ENCODE results near the gene KLHL21. TPM values are rescaled to one million over a fixed set of nuclear protein-coding genes. Genes with fewer than 3 reads are reported as not detected.
A peak's percentile ranks its signal among the peaks of the same experiment; 100 is the strongest.
"Not testable (repeated sequence)": the region's sequence is repeated elsewhere in the genome, so short reads cannot be mapped to it uniquely, and the experiment has no call there.

KLHL21 gene
- 22.7 TPM for polyA plus RNA-seq (2012; ENCODE audit: insufficient read depth, insufficient read length, low read depth)

GRCh38 chr1:6602669-6603237, at the start of gene KLHL21:
Gene KLHL21, minus strand, starts transcription at chr1:6602869. Its CDS starts 52 bp downstream, at chr1:6602817.
- peak; percentile 89 for DNase-seq
- no peaks in the 10 kb centered on the region for H3K9me3 ChIP-seq
- peak within 1 kb of the TSS; percentile 81 for H3K4me3 ChIP-seq (ENCODE audit: low read depth, low read length)
- TF ChIP-seq CTCF (IDR thresholded peaks at IDR 0.05; ENCODE audit: low read depth, low read length): no peak
- no peaks in the 10 kb centered on the region for H3K27me3 ChIP-seq
- no peaks in the 10 kb centered on the region; the same call in 1 of the 2 replicates for H3K4me1 ChIP-seq
- H3K36me3 ChIP-seq: peaks cover 5% of the 10 kb centered on the region

- H3K36me3 ChIP-seq: peaks cover 15% of the 10 kb centered on the region
- no peak for TF ChIP-seq CTCF (IDR thresholded peaks at IDR 0.05; ENCODE audit: low read depth, low read length)
- DNase-seq: no peak
Observed at GRCh38 chr1:6651909-6652308, 49.2 kb upstream of the KLHL21 start.

GRCh38 chr1:6648556-6648955, 45.9 kb upstream of the KLHL21 start:
- Histone ChIP-seq H3K4me3 (ENCODE audit: low read depth, low read length) (no peak overlapping the region), H3K9me3 (no peaks in the 10 kb centered on the region), H3K36me3 (peaks cover 17% of the 10 kb centered on the region), H3K4me1 (no peaks in the 10 kb centered on the region), H3K27me3 (no peaks in the 10 kb centered on the region)
- no peak for TF ChIP-seq CTCF (IDR thresholded peaks at IDR 0.05; ENCODE audit: low read depth, low read length)
- DNase-seq: no peak

More at GRCh38 chr1:6651909-6652308, 49.2 kb upstream of the KLHL21 start:
- H3K4me3 ChIP-seq (ENCODE audit: low read depth, low read length): no peak overlapping the region
- H3K27me3 ChIP-seq: no peaks in the 10 kb centered on the region
- no peaks in the 10 kb centered on the region for H3K4me1 ChIP-seq
- H3K9me3 ChIP-seq: no peaks in the 10 kb centered on the region

- Histone ChIP-seq H3K36me3 (peaks cover 4% of the 10 kb centered on the region), H3K9me3 (no peaks in the 10 kb centered on the region), H3K27me3 (no peaks in the 10 kb centered on the region), H3K4me1 (no peaks in the 10 kb centered on the region), H3K4me3 (ENCODE audit: low read depth, low read length) (no peak overlapping the region)
- TF ChIP-seq CTCF (IDR thresholded peaks at IDR 0.05; ENCODE audit: low read depth, low read length): peak; percentile 49
- no peak for DNase-seq
Observed at GRCh38 chr1:6646499-6647148, 44.0 kb upstream of the KLHL21 start.

- no peak for DNase-seq
- peaks cover 10% of the 10 kb centered on the region for H3K36me3 ChIP-seq
- no peaks in the 10 kb centered on the region for H3K4me1 ChIP-seq
- no peaks in the 10 kb centered on the region for H3K27me3 ChIP-seq
- H3K9me3 ChIP-seq: no peaks in the 10 kb centered on the region
- H3K4me3 ChIP-seq (ENCODE audit: low read depth, low read length): no peak overlapping the region
- no peak for TF ChIP-seq CTCF (IDR thresholded peaks at IDR 0.05; ENCODE audit: low read depth, low read length)
Observed at GRCh38 chr1:6645018-6645417, 42.3 kb upstream of the KLHL21 start.

GRCh38 chr1:6640867-6641266, 38.2 kb upstream of the KLHL21 start:
- peaks cover 24% of the 10 kb centered on the region for H3K36me3 ChIP-seq
- H3K9me3 ChIP-seq; H3K27me3 ChIP-seq; DNase-seq; H3K4me1 ChIP-seq; H3K4me3 ChIP-seq (ENCODE audit: low read depth, low read length): not testable (repeated sequence)

Data from BE2C (cell line).